ENCODE data around the gene DBN1. TPM values are rescaled to one million over a fixed set of nuclear protein-coding genes. Genes with fewer than 3 reads are reported as not detected.

Gene DBN1
- total and polyA plus RNA-seq, 2 experiments from 2014 or later: 185 to 295 TPM

DNA sequence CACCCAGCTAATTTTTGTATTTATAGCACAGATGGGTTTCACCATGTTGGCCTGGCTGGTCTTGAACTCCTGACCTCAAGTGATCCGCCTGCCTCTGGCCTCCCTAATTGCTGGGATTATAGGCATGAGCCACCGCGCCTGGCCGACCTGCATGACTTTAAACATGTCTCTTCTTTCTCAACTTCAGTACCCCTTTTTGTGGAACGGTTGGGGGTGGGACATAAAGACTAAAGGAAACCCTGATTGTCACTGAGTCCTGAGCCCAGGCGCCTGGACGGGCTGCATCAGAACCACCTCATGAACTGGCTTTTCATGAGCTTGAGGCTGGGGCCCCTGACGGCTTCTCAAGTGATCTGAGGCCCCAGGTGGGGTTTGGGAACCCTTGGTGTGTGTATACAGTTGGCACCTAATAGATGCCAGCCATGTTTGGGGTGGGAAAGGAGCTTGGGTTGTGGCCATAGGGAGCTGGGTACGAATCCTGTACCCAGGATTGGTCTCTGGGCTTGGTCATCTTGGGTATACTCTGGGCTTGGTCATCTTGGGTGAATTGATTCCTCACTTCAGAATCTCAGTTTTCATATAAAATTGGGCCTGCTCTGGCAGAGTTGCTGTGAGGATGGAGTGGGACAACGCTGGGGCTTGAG lies 44.7 kb downstream of the DBN1 start:
- no peak for DNase-seq (ENCODE audit: low read depth in 1 of 2, low spot score in 1 of 2)
- Histone ChIP-seq H3K9me3 (ENCODE audit: low read depth) (no peaks in the 10 kb centered on the region), H3K27me3 (no peaks in the 10 kb centered on the region), H3K36me3 (peaks cover 15% of the 10 kb centered on the region), H3K4me1 (ENCODE audit: low read depth) (no peaks in the 10 kb centered on the region), H3K4me3 (no peak overlapping the region), H3K27ac (no peak overlapping the region)
- TF ChIP-seq, protein P1, sequence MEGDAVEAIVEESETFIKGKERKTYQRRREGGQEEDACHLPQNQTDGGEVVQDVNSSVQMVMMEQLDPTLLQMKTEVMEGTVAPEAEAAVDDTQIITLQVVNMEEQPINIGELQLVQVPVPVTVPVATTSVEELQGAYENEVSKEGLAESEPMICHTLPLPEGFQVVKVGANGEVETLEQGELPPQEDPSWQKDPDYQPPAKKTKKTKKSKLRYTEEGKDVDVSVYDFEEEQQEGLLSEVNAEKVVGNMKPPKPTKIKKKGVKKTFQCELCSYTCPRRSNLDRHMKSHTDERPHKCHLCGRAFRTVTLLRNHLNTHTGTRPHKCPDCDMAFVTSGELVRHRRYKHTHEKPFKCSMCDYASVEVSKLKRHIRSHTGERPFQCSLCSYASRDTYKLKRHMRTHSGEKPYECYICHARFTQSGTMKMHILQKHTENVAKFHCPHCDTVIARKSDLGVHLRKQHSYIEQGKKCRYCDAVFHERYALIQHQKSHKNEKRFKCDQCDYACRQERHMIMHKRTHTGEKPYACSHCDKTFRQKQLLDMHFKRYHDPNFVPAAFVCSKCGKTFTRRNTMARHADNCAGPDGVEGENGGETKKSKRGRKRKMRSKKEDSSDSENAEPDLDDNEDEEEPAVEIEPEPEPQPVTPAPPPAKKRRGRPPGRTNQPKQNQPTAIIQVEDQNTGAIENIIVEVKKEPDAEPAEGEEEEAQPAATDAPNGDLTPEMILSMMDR (IDR thresholded peaks at IDR 0.05; ENCODE audit: low read depth, low read length): no peak

DNA sequence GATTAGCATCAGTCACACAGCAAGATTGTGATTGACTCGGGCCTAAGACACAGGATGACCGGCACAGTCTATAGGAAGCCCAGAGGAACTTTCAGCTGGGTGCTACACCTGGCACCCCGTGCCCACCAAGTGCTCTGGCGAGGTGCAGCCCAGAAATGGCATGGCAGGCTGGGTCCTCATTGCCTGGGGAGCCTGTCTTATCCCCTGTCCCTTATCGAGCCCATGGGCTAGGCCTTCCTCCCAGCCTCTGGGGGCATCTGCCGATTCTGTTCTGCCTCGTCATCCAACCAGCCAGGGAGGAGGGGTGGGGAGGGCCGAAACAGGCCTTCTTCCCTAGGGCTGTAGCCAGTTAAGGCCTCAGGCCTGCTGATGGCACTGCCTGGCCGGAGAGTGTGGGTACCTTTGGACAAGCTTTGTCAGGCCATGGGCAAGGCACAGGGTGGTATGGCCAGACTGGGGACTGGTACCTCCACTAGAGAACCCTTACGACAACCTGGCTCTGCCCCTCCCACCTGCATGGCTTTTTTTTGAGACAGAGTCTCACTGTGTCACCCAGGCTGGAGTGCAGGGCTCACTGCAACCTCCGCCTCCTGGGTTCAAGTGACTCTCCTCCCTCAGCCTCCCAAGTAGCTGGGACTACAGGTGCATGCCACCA lies 45.4 kb downstream of the DBN1 start:
- Histone ChIP-seq H3K36me3 (peaks cover 11% of the 10 kb centered on the region), H3K27me3 (no peaks in the 10 kb centered on the region), H3K4me1 (ENCODE audit: low read depth) (no peaks in the 10 kb centered on the region), H3K9me3 (ENCODE audit: low read depth) (no peaks in the 10 kb centered on the region), H3K4me3 (no peak overlapping the region), H3K27ac (no peak overlapping the region)
- TF ChIP-seq, protein P1 (IDR thresholded peaks at IDR 0.05; ENCODE audit: low read depth, low read length): no peak
- DNase-seq (ENCODE audit: low read depth in 1 of 2, low spot score in 1 of 2): no peak

DNA sequence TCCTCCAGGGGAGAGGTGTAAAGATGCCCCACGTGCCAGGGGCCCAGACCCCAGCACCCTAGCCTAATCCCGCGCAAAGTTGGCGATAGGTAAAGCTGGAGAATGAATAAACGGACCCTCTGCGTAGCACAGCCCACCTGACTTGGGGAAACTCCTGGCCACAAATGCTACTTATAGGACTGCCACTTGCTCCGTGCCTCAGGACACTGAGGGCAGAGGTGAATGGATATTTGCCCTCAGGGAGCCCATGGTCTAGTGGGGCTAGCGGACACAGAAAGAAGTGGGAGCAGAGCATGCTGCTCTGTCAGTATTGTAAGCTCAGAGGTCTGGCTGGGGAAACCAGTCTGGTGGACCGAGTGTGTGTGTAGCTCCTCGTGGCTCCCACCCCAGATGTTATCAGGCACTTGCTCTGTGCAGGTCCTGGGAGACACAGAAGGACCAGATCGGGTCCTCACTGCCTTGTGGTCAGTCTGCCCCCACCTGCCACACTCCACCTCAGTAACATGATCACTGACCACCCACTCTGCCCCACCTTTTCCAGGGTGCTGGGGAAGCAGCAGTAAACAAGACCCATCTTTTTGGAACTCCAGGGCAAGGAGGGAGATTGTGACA lies 46.1 kb downstream of the DBN1 start:
- TF ChIP-seq, protein P1 (IDR thresholded peaks at IDR 0.05; ENCODE audit: low read depth, low read length): no peak
- Histone ChIP-seq H3K4me3 (peak overlapping the region; percentile 62), H3K27me3 (no peaks in the 10 kb centered on the region), H3K4me1 (ENCODE audit: low read depth) (no peaks in the 10 kb centered on the region), H3K9me3 (ENCODE audit: low read depth) (no peaks in the 10 kb centered on the region), H3K27ac (peak overlapping the region; percentile 88), H3K36me3 (peaks cover 3% of the 10 kb centered on the region)
- DNase-seq (ENCODE audit: low read depth in 1 of 2, low spot score in 1 of 2): peak in 1 of 2 donors; percentile 11

DNA sequence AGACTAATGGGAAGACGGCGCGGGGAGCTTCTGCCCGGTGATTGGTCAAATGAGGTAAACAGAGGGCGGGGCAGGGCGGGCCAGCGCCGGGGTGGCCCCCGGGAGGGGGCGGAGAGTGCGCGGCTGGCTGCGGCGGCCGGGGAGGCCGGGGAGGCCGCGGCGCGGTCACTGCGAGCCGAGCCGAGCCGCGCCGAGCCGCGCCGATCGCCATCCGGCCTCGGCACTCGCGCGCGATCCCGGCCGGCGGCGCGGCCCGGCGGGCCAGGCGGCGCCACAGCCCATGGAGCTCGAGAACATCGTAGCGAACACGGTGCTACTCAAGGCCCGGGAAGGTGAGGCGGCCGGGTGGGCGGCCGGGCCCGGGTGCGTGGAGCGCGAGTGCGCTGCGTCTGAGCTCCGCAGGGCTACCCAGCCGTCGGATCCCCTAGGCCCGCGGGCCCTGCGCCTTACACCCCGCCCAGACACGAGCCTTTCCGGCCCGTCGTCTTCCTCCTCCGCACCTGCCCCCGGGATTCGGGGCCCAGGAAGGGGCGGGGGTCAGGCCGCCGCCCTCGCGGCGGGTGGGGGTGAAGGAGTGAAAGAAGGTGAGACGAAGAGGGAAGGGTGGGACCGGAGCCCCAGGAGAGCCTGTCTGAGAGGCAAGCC lies 46.7 kb downstream of the DBN1 start, which contains the start of gene GRK6:
GRK6 (plus strand) TSS at position 111 of the 645 bp plus-strand sequence; CDS start at position 281, 170 bp downstream.
- DNase-seq (ENCODE audit: low read depth in 1 of 2, low spot score in 1 of 2): no peak
- Histone ChIP-seq H3K4me3 (peak within 1 kb of the TSS; percentile 62), H3K4me1 (ENCODE audit: low read depth) (no peaks in the 10 kb centered on the region)

More for the DNA sequence above, 46.7 kb downstream of the DBN1 start, which contains the start of gene GRK6:
- Histone ChIP-seq H3K9me3 (ENCODE audit: low read depth) (no peaks in the 10 kb centered on the region), H3K27ac (peak within 1 kb of the TSS; percentile 97), H3K27me3 (no peaks in the 10 kb centered on the region), H3K36me3 (no peaks in the 10 kb centered on the region)
- TF ChIP-seq, protein P1 (IDR thresholded peaks at IDR 0.05; ENCODE audit: low read depth, low read length): no peak
